Measurements from ENCODE around the gene MVB12B. TPM values are rescaled to one million over a fixed set of nuclear protein-coding genes. Genes with fewer than 3 reads are reported as not detected.

The MVB12B gene
- total and polyA plus RNA-seq, 2 of the 8 experiments (the other 6 are each of a cell fraction or from before 2014, with no cell fraction given) = 2.6 to 5.0 TPM

DNA sequence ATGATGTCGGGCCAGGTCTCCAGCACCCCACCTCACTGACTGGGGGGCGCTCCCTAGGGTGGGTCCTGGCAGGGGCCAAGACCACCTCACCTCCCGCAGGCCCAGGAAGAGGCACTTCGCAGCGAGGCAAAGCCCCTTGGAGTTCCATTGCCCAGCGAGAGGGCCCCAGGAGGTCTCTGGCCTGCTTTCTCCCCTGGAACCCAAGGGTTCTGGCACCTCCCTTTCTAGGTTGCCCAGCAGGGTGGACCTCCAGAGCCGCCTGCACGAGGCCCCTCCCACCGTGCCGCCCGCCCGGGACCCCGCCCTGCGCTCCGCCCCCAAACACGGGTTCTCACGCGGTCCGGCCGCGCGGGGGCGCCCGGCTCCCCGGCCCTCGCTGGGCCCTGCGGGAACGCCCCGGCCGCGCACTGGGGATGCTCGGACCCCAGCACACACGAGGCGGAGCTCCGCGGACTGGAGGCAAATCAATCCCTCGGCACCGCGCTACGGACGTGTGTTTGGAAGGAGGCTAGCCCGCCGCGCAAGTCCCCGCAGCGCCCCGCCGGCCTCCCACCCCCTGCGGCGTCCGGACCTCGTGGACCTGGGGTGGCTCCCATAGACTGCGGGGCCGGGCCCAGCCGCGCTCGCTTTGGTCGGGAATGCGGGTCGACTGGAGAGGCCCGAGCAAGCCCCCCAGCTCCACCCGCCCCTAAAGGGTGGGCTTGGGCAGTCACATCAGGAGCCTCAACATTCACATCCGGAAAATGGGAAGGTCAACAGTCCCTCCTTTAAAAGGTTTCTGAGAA lies 187.6 kb downstream of the MVB12B start:
- ChIA-PET CTCF (ENCODE audit: partially characterized antibody) (interaction anchor here (0.7 to 24.3 kb wide), 16 partner anchors 8 to 268 kb away, joined by 3 to 343 read pairs (median 6); no protein-coding TSS in a partner anchor), POLR2A (ENCODE audit: partially characterized antibody) (interaction anchor here (1.1 to 1.9 kb wide), 6 partner anchors 11 to 71 kb away, joined by 3 to 6 read pairs (median 3); no protein-coding TSS in a partner anchor)
- Histone ChIP-seq H3K79me1 (ENCODE audit: low read depth, low read length) (no peaks in the 10 kb centered on the region), H3K27me3 (replicated peaks in 1 of 4; ENCODE audit: control insufficient read depth in 3 of 4, extremely low read depth in 1 of 4, insufficient read depth in 3 of 4, low read length in 3 of 4) (peaks cover 0 to 12% (median 7%) of the 10 kb centered on the region in 4 experiments; a peak in 4 of 7 replicates), H3K18ac (ENCODE audit: extremely low read depth, low read length) (peak overlapping the region; percentile 83), H3K9me3 (ENCODE audit: insufficient read depth in 2 of 2, low read depth in 1 of 2, low read length in 1 of 2) (no peaks in the 10 kb centered on the region), H2AK5ac (ENCODE audit: low read depth, low read length) (no peak overlapping the region), H4K5ac (ENCODE audit: insufficient read length, low read depth, low read length) (peak overlapping the region; percentile 60), H3K56ac (replicated peaks; ENCODE audit: insufficient read length, low read depth, low read length) (peak overlapping the region; percentile 73), H3K23me2 (ENCODE audit: low read depth, low read length) (peaks cover 5% of the 10 kb centered on the region; the same call in 1 of the 2 replicates), H3K4me3 (ENCODE audit: extremely low read depth in 1 of 4, insufficient read depth in 2 of 4, low read depth in 3 of 4, low read length in 4 of 4) (peak overlapping the region in 1 of 4 experiments; percentile 50; a peak in 3 of 8 replicates), H2BK20ac (ENCODE audit: low read length) (peak overlapping the region; percentile 95; the same call in 1 of the 2 replicates), H3K4me1 (replicated peaks in 1 of 4; ENCODE audit: control insufficient read depth in 3 of 4, insufficient read depth in 4 of 4, low read length in 3 of 4) (peaks cover 0 to 12% (median 8%) of the 10 kb centered on the region in 4 experiments; a peak in 6 of 7 replicates), H2BK5ac (ENCODE audit: low read depth, low read length) (peak overlapping the region; percentile 80; the same call in 1 of the 2 replicates), H3K79me2 (ENCODE audit: control insufficient read depth in 1 of 2, insufficient read depth in 2 of 2, low read length in 2 of 2) (no peaks in the 10 kb centered on the region), H4K20me1 (replicated peaks in 1 of 2; ENCODE audit: control insufficient read depth in 1 of 2, insufficient read depth in 2 of 2, low read length in 2 of 2) (no peaks in the 10 kb centered on the region), H3K9ac (replicated peaks in 1 of 4; ENCODE audit: extremely low read depth in 1 of 4, low read depth in 3 of 4, low read length in 3 of 4) (no peak overlapping the region), H3K27ac (ENCODE audit: low read depth, low read length) (no peak overlapping the region), H2BK15ac (ENCODE audit: low read length) (no peak overlapping the region), H3K4ac (replicated peaks; ENCODE audit: insufficient read length, low read depth, low read length) (peak overlapping the region; percentile 99), H4K8ac (ENCODE audit: extremely low read depth, insufficient read depth, low read length) (peak overlapping the region; percentile 83; the same call in 1 of the 2 replicates), H2BK12ac (ENCODE audit: low read depth, low read length) (peak overlapping the region; percentile 87; the same call in 1 of the 2 replicates), H2AFZ (ENCODE audit: low read length) (peak overlapping the region; percentile 78), H3K14ac (ENCODE audit: insufficient read length) (no peak overlapping the region), H3K23ac (ENCODE audit: insufficient read length) (no peak overlapping the region), H2BK120ac (replicated peaks; ENCODE audit: low read depth, low read length) (peak overlapping the region; percentile 83), H3K36me3 (ENCODE audit: control insufficient read depth in 2 of 4, insufficient read depth in 4 of 4, low read length in 3 of 4) (no peaks in the 10 kb centered on the region), H3K4me2 (ENCODE audit: insufficient read depth in 1 of 2, low read depth in 2 of 2, low read length in 2 of 2) (peak overlapping the region; percentile 58 to 64), H4K91ac (replicated peaks; ENCODE audit: insufficient read length, low read length) (peak overlapping the region; percentile 89)
- DNase-seq (ENCODE audit: low read depth in 1 of 2, low spot score in 2 of 2) (peak in 1 of 2 experiments; percentile 96), FAIRE-seq (no peak)
- WGBS, 2 experiments (ENCODE audit: extremely low coverage in 1 of 2, insufficient coverage in 1 of 2, insufficient read length in 1 of 2, insufficient replicate concordance in 2 of 2, low coverage in 1 of 2, low lambda C conversion rate in 2 of 2, missing lambda C conversion rate in 1 of 2) = 42% methylated on average over 13 of the region's 63 CpGs; no CpG with 5 or more reads in 1 of the 2 experiments
- no peak for TF ChIP-seq CHD1 (IDR thresholded peaks at IDR 0.05; ENCODE audit: low read depth, low read length)
- peak in 1 of 2 experiments; percentile 22; a peak in 1 of 3 replicates for TF ChIP-seq EP300 (IDR thresholded peaks at IDR 0.05; ENCODE audit: borderline replicate concordance in 1 of 2, low read depth in 2 of 2, low read length in 2 of 2)
- TF ChIP-seq RNF2 (IDR thresholded peaks at IDR 0.05; ENCODE audit: borderline replicate concordance, low read depth, low read length, missing control alignments, poor library complexity, severe bottlenecking) = no peak
- TF ChIP-seq CHD2 (IDR thresholded peaks at IDR 0.05; ENCODE audit: low read length) = no peak
- no peak for TF ChIP-seq SUZ12 (IDR thresholded peaks at IDR 0.05; ENCODE audit: low read length)
- TF ChIP-seq SIN3A (conservative IDR thresholded peaks at IDR 0.05 in 1 of 2, IDR thresholded peaks at IDR 0.05 in 1 of 2; ENCODE audit: low read depth in 1 of 2, low read length in 2 of 2) = no peak
- no peak for TF ChIP-seq NRF1 (IDR thresholded peaks at IDR 0.05; ENCODE audit: low read depth, low read length)
- TF ChIP-seq, protein P1, sequence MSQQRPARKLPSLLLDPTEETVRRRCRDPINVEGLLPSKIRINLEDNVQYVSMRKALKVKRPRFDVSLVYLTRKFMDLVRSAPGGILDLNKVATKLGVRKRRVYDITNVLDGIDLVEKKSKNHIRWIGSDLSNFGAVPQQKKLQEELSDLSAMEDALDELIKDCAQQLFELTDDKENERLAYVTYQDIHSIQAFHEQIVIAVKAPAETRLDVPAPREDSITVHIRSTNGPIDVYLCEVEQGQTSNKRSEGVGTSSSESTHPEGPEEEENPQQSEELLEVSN (IDR thresholded peaks at IDR 0.05) = peak; percentile 78
